CD1c-positive myeloid dendritic cell (primary cell): ENCODE data around the gene MAN1B1.
"Not testable (repeated sequence)": the region's sequence is repeated elsewhere in the genome, so short reads cannot be mapped to it uniquely, and the experiment has no call there.

Experiments used
- DNase-seq: peaks from one replicate; pipeline ENCODE4 v3.0.0-alpha.2; 2016; ENCODE audit errors: extremely low spot score

Gene MAN1B1

DNA sequence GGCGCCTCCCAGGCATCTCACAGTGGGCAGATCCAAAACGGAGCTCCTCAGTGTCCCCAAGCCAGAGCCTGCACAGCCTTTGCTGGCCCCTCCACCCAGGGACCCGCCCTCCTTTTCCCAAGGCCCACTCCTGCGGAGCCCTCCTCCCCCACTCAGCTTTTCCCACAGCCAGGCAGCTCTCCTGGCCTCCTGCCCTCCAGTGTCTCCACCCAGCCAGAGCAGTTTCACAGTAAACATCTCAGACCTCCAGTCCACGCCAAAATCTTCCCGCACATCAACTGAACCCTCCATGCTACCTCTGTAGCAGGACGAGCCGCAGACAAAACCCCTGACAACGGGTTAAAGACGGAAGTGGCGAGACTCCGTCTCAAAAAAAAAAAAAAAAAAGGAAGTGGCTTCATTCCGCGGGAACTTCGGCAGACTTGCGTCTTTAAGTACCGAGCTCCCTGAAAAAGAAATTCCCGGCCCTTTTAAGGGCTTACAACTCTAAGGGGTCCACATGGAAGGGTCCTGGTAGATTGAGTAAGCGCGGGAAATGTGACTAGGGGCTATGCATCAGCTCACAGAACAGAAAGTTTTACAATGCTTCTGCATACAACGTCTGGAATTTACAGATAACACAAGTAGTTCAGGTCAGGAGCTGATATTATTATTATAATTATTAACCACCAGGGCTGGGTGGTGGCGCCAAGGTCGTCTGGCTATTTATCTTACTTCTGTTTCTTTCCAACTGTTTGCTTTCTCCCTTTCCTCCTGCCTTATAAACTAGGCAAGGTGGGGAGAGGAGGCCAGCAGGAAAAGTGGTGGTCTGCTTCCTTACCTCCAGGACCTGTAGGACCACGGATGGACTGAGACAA lies 40.7 kb downstream of the MAN1B1 start:
- DNase-seq: peak; percentile 72

DNA sequence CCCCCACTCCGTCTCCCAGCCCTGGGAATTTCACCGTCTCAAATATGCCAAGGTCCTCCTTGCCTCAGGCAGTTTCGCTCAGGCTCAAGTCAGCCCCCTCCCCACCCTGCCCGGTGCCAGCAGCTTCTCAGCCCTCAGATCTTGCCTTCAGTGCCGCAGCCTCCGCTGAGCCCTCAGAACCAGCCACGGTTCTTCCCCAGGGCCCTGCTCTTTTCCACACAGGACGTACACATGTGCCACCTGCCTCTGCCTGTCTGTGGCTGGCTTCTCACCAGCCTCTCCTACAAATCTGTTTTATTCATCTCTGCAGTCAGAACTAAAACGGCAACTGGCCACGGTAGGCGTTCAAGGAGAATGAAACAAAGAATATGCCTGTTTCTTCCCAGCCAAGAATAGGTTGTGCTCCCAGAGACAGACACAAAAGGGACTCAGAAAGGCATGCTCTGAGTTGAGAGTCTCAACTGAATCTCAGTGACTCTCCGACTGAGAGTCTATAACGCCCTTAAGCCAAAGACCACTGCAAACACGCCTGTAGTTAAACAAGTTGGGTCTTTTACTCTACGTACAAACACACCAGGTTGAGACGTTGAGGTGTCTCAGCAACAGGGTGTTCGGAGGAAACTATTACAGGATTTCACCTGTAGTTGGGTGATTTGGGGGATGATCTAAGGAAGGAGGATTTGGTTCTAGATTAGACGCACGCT lies 41.5 kb downstream of the MAN1B1 start:
- no peak for DNase-seq

DNA sequence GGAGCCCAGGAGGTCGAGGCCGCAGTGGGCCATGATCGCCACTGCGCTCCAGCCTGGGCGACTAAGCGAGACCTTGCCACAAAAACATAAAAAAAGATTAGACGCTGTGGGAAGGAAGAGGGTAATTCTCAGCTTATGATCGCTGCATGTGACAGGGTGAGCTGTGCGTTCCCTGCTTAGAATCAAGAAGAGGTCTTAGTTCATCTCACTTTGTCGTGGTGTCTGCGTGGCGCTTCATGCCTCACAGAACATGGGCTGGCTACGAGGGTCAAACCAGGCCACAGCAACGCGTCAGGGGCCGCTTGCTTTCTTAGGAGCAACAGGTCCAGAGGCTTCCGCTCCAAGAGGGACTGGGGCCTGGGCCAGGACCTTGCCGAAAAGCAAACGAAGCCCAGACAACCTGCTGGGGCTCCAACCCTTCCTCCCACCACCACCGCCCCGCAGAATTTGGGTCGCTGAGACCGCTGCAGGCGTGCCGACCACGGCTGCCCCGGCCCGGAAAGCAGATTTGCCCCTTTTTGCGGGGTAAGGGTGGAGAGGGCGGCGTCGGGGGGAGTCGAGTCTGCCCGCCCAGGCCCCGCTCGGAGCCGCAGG lies 42.2 kb downstream of the MAN1B1 start:
- no peak for DNase-seq

DNA sequence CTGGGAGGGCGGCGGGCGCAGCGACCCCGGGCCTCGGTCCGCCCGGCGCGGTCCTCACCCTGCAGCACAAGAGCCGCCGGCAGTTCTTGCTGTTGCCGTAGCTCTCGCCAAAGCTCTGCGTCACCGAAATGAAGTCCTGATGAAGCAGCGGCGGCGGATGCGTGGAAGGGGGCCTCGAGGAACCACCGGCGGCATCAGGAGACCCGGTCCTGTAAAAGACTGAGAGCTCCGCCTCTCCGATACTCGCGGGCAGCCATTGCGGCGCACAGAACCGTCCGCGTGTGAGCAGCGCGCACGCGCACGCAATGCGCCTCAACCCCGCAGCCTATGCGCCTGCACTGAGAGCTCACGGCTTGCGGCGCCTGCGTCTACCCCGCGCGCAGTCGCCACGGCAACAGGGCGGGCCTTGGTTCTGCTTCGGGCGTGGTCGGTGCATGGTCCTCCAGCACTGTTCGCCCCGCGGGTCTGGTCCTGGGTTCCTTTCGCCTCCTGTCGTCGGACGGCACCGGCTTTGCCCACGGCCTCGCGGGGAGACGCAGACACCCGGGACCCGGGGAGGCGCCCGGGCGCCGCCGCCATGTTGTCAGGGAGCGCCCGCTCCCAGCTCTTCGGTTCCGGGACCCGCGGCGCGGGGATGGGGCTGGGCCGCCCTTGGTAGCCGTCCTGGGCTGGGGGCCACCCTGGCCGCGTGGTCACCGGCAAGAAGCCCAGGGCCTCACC lies 42.8 kb downstream of the MAN1B1 start:
- DNase-seq: peak; percentile 96

DNA sequence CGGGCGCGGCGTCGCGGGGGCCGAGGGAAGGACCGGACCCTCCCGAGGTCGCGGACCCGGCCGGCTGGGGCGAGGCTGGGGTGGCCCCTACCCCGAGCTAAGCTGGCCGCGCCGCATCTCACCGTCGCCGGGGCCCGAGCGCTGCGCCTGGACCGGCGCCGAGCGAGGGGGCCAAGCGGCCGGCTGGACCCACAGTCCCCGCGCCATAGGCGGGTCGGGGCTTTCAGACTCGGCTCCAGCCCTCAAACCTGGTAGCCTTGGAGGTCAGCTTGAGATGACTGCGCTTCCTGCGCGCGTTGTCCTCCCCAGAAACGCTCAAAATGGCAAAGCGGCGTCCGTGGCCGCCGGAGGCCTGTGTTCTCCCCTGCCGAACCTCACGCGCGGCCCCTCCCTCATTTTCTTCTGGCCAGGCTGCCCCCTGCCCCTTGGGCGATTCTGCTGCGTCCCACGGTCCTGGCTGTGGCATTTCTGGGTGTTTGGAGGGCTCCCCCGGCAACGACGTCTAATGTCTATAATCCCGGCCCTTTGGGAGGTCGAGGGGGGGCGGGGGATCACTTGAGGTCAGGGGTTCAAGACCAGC lies 43.5 kb downstream of the MAN1B1 start:
- DNase-seq: no peak

DNA sequence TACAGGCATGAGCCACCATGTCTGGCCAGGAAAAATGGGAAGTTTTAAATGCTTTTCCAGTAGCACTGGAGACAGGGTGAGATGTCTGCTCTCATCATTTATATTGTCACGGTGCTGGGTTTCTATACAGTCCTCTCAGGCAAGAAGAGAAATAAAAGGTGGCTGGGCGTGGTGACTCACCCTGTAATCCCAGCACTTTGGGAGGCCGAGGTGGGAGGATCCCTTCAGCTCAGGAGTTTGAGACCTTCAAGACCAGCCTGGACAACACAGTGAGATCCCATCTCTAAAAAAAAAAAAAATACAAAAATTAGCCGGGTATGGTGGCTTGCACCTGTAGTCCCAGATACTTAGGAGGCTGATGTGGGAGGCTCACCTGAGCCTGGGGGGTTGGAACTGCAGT lies 47.4 kb downstream of the MAN1B1 start:
- DNase-seq: no peak

DNA sequence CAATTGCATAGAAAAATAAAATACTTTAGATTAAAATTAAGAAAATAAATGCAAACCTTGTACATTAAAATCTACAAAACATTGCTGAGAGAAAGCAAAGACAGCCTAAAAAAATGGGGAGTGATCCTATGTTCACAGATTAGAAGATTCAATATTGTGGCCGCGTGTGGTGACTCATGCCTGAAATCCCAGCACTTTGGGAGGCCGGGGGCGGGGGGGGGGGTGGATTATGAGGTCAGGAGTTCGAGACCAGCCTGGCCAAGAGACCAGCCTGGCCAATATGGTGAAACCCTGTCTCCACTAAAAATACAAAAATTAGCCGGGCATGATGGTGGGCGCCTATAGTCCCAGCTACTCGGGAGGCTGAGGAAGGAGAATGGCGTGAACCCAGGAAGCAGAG lies 48.4 kb downstream of the MAN1B1 start:
- not testable (repeated sequence) for DNase-seq

DNA sequence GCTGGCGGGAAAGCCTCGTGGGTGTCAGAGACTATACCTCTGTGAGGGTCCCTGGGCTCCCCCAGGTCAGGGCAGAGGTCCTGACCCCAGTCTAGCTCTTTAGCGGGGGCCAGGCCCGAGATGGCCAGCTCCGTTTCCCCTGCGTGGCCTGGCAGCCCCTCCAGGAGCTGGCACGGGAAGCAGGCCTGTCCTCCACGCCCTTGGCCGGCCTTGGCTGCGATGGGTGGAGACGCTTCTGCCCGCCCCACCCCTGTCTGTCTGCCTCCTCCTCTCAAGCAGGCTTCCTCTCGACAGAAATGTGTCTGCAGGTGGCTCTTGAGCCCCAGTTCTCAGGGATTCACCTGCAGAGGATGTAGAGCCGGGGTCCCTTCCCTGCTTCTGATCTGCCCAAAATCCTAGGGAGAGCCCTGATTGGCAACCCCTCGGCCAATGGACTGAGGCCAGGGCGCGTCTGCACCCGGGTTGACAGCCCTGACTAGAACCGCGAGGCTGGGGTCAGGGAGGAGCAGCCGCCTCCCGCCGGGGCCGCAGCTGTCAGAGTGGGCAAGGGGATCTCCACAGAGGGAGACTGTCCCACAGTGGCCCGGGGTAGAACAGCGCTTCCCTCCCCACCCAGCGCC lies 49.6 kb downstream of the MAN1B1 start:
- no peak for DNase-seq

DNA sequence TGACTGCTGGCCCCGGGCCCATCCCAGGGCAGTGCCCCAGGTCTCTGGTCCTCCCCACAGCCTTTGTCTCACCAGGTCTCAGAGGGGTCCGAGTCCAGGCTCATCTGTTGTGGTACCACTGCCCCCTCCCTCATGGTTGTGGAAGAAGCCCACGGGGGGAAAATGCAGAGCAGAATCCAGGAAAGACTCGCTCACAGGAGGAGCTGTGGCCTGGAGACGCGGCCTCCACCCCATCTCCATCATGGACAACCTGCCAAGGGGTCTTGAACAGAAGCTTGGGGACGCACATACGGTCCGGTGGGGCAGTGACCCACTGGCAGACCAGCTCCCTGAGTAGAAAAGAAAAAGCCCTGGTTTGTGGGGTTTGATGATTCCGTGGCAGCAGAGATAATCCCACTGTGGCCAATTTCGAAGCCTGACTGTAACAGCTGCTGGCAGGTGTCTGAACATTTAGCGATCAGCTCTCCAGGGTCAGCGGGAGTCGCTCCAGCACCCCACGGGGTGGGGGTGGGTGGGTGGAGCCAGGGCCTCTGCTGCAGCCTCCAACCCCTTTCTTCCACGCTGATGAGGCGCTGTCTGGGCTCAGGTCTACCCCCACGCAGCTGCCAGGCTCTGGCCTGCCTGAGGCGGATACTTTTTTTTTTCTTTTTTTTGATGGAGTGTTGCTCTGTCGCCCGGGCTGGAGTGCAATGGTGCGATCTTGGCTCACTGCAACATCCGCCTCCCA lies 50.3 kb downstream of the MAN1B1 start:
- no peak for DNase-seq

DNA sequence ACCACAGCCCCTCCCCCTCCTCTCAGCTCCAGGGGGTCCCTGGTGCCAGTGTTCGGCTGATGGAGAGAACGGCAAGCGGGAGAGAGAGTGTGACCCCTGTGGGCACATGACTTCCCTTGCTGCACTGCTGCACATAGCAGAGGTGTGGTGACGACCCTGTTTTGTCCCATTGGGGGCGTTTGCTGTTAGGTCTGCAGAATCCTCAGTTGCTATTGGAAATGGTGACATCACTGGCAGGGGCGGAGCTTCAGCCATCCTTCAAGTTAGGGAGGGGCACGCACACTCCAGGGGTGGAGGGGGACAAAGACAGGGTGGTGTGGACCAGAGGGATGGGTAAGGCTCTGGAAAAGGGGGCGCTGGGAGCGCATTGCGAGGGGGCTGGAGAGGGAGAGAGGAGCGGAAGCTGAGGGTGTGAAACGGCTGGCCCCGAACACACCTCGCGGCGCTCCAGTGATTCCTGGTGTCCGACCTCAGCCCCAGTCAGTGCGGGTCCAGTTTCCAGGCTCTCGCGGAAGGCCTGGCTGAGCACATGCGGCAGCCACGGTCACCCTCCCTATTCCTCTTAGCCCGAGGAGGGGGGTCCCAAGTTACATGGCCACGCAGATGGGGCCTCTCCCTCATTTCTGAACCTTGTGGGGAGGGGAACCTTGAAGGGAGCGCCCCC lies 51.4 kb downstream of the MAN1B1 start:
- no peak for DNase-seq

DNA sequence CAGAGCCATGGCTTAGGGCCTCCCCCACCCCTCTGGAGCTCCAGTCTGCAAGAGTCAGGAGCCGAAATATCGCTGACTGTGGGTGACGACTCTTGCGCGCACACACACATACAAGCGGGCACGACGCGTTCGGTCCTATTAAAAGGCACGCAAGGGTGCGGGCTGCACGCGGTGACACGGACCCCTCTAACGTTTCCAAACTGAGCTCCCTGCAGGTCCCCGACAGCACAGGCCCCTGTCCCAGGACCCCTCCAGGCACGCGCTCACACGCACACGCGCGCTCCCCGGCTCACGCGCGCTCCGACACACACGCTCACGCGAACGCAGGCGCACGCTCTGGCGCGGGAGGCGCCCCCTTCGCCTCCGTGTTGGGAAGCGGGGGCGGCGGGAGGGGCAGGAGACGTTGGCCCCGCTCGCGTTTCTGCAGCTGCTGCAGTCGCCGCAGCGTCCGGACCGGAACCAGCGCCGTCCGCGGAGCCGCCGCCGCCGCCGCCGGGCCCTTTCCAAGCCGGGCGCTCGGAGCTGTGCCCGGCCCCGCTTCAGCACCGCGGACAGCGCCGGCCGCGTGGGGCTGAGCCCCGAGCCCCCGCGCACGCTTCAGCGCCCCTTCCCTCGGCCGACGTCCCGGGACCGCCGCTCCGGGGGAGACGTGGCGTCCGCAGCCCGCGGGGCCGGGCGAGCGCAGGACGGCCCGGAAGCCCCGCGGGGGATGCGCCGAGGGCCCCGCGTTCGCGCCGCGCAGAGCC lies 52.1 kb downstream of the MAN1B1 start, which contains the start of gene GRIN1:
GRIN1 (plus strand) TSS at position 433 of the 746 bp plus-strand sequence. CDS start 333 bp downstream, outside the sequence.
- DNase-seq: peak; percentile 47

DNA sequence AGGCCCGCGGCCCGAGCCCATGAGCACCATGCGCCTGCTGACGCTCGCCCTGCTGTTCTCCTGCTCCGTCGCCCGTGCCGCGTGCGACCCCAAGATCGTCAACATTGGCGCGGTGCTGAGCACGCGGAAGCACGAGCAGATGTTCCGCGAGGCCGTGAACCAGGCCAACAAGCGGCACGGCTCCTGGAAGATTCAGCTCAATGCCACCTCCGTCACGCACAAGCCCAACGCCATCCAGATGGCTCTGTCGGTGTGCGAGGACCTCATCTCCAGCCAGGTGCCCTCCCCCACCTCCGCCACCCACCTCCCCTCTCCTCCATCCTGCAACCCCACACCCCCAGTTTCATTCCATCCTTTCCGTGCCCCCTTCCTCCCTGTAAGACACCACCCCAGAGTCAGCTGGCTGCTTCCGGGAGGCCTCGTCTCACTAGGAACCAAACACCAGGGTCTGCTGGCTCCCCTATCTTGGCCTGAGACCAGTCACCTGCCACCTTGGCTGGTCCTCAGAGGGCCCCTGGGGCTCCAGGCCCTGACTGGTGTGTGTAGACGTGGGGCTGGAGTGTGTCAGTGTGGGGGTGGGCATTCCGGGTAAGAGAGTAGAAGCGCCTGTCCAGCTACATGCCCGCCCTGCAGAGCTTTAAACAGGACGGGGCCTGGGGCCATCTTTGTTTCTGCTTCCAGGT lies 52.8 kb downstream of the MAN1B1 start:
- no peak for DNase-seq

DNA sequence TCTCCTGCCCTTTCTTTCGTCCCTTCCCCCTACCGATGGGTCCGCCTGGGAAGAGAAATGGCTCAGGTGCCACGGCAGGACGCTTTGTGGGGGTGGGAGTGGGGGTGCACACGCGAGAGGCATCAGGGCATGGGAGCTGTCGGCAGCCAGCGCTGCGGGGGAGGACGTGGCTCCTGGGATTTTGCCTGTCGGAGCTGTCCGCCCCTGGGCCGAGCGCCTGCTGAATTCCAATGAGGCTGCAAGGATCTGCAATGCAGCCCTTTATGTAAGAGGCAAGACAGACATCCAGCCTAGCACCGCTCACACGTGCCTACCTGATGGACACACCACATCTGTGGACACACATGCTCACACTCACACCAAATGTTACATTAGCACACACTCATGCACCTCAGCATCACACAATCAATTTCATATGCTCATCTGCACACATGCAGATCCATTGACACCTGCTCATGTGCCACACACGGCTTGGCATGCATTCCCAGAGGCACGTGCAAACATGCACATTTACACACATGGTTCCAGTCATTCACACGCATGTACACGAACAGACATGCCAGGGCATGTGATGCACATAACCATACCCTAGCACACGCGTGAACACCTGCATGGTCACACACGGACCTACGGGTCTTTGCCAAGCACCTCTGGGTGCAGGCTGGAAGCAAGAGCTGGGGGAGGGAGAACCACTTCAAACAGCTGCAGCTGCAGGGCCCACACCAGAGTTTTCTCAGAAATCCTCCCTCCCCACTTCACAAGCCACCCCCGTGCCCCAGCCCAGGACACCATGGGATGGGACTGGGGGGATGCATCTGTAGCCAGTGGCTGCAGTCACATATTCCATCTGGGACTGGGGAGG lies 53.6 kb downstream of the MAN1B1 start:
- no peak for DNase-seq

DNA sequence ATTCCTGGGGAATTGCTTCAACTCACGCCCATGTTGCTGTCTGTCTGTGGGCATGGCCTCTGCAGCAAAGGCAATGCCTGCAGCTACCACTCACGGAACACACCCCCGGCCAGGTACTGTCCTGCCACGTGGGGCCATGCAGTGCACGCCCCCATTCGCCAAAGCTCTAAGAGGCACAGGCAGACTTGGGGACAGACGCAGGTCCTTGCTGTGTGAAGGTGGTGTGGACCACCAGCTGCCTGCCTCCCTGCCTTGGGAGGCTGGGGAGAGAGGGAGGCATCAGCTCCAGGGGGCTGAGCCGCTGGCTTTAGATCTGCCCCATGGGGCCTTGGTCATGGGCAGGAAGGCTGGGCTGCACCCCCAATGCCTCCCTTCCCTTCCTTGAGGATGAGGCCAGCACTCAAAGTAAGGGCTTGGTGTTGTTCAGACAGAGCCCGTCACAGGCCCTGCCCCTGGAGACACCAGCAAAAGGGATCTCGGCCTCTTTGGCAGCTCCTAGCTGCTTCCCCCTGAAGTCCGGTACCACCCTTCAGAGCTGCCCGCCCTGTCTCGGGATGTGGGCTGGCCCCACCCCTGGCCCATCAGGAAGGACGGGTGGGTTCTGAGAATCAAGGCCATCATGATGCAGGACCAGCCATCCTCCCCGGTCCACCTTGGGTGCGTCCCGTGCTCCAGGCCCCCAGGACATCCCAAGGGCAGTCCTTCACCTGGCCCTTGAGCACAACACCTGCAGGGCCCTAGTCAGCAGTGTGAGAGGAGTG lies 54.4 kb downstream of the MAN1B1 start:
- no peak for DNase-seq

DNA sequence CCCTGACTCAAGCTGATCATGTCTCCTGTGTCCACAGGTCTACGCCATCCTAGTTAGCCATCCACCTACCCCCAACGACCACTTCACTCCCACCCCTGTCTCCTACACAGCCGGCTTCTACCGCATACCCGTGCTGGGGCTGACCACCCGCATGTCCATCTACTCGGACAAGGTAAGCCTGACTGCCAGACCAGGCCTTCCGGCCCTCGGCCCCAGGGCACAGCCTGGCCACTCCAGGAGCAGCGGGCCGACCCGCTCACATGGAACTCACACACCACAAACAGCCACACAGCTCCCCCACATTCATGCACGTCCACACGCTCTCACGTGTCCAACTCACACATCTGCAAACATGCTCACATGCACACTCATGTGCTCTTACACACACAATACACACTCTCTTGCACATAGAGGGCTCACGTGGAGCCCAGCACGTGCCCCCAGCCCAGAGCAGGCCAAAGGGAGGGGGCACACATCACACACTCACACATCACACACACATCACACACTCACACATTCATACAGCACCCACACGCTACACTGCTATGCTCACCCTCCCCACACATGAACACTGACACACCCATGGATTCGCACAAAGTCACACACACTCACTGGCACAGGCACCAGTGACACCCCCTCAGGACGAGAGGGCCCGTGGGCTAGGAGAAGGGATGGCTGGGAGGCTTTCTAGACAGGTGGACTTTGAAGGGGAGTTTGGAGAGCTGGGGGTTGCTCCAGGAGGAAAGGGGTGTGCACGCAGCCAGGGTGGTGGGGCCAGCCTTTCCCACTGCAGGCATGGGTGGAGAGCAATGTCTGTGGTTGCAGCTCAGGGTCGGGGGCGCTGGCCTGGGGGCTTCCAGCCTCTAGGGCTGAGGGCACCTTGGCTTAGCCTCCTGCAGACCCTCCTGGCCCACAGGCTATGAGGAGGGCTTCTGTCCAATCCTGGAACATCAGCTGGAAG lies 55.5 kb downstream of the MAN1B1 start:
- DNase-seq: no peak

DNA sequence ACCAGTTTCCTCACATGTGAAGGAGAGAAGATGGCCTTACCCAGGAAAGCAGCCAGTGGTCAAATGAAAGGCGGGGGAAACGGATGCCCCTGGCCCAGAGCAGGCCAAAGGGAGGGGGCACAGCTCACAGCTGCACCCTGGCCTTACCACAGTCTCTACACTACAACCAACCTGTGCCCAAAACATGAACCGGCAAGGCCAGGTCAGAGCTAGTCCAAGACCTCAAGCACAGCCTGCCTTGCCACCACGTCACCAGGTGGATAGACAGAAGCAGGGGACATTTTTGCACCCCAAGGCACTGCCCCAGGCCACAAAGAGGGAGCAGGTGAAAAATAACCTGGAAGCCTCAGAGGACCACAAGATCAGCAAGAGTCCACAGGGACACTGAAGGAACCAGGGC lies 56.7 kb downstream of the MAN1B1 start:
- no peak for DNase-seq
